GM19324 (cell line): ENCODE data around the gene CCNK.

ENCODE experiments used
- ATAC-seq: cut with Tn5 transposase; IDR thresholded peaks from one replicate; pipeline ENCODE4 v1.9.1; 2021; ENCODE audit warnings: mild to moderate bottlenecking, moderate library complexity; ENCODE audit not compliant: unreplicated experiment, low FRiP score

CCNK gene

DNA sequence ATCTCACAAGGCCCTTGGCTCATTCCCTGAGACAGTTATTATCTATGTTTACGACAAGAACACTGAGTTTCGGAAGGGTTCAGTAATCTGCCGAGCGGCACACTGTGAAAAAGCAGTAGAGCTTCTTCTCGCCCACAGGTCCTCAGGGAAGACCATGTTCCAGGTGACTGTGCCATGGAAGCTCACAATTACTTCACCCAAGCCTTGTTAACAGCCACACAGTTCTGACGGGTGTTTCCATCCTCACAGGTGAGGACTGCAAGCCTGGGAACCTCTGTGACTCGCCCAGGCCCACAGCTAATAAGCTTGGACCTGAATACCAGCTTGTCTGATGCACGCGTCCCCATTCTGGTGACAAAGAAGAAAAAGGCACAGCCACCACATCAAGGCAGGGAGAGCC lies 15.9 kb upstream of the CCNK start:
- ATAC-seq: no peak

DNA sequence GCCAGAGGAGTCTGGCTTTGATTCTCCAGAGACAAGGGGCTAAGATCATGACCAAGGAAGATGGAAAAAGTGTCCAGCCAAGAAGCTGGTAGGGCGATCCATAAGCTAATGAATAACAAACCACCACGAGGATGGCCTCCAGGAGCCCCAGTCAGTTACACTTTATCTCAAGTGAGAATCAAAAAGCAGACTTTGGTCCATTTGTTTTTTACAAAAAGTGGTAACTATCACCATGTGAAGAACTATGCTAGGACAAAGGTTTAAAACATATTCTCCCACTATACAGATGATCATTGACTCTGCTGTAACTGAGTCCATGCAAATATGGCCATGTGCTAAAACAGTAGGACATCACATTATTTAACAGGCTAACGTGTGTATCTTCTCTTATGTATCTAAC lies 14.5 kb upstream of the CCNK start:
- no peak for ATAC-seq

DNA sequence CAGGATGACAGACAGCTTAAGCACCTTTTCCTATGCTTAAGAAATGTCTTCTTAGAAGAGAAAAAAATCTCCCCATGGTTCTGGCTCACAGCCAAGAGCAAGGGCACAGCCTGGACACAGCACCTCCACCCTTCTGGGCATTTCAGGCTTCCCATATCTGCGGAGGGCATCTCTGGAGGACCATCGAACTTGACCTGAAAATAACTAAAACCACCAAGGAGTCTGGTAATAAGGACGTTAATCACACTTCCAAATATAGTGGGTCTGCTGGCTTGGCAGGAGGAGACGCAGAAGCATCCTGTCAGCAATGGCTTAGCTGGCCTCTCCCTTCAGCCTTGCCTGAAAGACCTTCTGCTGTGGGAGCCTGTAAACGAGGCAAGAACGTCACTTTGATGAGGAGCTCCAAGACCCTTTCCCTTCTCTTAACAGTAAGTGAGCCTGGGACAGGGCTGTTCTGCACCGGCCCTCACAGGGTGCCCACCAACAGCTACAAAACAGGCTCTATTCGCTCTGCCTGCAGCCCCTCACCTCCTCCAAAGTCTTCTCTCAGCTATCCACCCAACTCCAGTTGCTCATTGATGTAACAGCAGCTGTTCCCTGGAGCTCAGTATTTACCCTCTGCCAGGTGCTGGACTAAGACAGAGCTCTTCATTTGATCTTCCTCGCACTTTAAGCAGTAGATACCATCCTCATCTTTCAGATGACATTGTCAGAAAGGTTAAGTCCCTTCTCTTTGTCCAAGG lies 13.7 kb upstream of the CCNK start:
- ATAC-seq: no peak

DNA sequence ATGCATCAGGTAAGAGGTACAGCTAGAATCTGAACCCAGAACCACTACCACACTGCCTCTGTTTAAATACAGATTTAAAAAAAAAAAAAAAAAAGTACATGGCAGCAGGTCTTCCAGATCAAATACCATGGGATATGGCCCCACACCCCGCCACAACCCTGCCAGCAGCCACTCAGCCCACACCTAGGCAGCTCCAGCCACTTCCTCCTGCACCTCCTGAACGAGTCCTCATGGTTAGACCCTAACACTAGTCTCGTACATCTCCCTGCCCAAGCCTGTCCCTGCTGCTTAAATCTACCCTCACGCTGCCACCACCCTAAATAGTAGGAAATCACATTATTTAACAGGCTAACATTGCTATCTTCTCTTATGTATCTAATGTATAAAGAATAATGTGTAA lies 13.1 kb upstream of the CCNK start:
- ATAC-seq: no peak

DNA sequence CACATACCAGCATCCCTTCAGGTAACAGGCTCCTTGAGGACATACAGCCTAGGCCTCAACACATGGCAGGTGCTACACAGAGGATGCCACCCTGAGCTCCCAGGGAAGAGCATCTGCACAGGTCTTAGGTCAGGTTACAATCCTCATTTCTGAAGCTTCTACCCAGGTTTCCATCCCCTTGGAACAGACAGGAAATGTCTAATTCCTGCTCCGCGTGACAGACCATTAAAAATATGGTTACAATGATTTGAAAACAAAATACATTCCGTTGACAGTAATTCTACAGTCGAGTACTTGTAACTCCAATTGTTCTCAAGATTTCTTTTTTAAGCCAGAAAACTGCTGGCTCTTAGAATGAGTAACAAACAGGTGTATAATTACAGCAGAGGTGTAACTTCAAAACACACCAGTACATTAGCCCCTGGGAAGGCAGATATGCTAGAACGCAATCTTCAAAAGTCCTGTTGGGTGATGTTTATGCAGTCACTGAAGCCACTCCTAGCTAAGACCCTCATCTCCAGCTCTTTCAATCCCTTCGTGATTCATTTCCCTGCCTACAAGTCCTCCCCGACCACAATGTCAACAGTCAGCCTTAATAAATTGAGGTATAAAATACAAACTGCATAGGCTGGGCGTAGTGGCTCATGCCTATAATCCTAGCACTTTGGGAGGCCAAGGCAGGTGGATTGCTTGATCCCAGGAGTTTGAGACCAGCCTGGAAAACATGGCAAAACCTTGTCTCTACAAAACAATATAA lies 12.2 kb upstream of the CCNK start:
- ATAC-seq: no peak

DNA sequence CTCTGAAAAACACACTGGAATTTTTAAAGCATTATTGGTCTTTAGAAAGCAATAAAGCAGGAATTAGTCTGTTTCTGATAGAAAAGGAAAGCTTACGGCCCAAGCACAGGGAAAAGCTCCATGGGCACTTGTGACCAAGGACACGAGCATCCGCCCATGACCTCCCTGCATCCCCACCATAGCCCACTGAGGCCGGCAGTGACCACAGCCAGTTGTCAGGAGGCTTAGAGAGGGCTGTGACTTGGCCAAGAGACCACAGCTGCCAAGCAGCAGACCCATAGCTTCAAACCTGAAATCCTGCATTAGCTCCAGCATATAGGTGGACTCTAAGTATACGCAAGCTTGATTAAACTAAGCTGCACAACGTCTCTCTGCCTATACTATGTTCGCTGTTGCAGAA lies 9.5 kb upstream of the CCNK start:
- no peak for ATAC-seq

DNA sequence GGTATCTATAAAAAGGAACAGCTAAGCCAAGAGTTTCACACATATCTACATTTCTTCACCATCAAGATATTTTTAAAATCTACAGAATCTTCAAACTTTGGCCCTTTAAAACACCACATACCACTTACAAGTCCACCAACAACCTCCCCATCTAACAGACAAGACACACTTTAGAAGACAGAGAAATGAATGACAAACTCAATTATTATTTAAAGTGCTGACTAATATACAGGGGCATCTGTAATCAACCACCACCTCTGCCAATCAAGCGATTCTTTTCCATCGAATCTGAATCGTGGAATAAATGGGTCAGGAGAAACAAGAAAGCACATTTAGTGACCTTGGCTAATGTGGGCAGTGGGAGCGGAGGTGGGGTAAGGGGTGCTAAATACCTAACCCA lies 8.3 kb upstream of the CCNK start:
- no peak for ATAC-seq

DNA sequence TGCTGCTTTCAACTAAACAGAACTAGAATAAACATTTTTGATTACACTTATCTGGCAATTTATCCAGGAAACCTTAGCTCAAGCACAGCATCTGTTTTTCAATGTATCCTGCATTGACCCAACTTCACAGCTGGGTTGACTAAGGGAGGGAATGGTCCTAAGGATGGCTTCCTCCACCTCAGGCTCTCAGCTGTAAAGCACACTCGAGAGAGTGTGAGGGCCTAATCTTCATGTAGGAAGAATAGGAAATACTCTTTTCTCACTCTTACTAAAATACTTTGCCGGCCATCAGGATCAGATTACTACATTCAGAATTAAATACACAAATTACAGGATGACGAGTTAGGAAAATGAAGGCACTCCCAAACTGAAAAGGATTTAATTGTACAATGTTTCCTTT lies 7.8 kb upstream of the CCNK start:
- no peak for ATAC-seq

DNA sequence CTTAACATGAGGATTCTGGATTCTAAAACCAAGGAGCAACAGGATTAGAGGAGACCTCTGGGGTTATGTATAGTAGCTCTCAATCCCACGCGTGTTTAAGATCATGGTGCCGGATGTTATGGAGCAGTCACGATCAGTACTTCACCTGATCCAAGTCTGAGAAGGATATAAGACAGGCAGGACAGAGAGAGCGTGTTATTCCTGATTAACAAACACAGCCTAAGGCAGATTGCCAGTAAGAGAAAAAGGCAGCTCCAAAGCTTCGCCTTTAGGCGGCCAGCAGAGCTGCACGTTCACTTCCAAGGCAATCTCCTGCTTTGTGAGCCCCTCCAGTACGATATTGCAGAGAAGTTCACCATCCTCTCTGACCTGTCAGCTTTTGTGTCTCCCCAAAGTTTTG lies 6.0 kb upstream of the CCNK start:
- no peak for ATAC-seq

DNA sequence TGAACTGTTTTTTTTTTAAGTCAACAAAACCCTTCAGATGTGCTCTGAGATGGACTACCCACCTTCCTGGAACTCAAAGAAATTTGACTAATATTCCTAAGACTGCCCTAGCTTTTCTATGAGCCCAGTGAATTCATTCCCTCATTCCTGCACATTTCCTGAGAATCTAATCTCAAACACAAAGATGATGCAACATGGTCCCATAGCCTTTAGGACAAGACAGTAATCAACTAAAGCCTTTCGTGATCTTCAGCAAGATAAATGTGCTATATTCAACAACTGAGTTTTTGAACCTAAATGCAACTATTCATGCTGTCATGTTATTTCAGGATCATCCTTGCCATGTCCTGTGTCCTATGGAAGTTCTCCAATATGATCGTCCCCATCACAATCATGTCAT lies 5.5 kb upstream of the CCNK start:
- no peak for ATAC-seq

DNA sequence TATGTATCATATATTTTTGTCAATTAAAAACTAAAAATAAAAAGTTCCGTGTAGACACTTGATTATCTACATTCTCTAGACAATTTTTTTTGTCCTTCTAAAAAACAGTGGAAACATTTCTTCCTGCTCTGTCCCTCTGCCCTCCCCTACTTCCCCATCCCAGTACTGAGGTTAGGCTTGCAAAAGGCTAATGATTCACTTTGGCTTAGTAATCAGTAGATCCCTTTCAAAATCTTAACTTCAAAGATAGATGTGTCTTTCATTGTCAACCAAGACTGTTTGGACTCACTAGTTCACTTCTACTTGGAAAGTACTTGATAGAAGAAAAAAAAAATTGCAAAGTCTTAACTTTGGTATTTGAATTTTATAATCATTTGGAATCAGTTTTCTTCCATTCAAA lies 4.3 kb upstream of the CCNK start:
- ATAC-seq: no peak

DNA sequence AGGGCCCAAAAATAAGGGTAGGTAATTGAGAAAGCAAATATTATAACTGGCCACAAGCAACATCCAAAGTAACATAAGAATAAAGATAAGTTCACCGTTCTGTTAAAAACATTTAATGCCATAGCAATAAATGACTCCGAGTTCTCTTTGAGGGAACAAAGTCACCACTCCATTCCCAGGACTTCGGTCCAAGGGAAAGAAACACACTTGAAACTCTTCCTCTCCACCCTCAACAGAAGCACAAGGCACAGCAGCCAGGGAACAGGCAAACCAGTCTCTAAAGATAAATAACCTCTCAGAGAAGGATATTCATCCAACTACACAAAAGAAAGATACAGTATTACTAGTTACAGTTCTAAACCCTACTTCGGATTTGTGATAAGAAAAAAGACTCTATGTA lies 3.1 kb upstream of the CCNK start:
- no peak for ATAC-seq

DNA sequence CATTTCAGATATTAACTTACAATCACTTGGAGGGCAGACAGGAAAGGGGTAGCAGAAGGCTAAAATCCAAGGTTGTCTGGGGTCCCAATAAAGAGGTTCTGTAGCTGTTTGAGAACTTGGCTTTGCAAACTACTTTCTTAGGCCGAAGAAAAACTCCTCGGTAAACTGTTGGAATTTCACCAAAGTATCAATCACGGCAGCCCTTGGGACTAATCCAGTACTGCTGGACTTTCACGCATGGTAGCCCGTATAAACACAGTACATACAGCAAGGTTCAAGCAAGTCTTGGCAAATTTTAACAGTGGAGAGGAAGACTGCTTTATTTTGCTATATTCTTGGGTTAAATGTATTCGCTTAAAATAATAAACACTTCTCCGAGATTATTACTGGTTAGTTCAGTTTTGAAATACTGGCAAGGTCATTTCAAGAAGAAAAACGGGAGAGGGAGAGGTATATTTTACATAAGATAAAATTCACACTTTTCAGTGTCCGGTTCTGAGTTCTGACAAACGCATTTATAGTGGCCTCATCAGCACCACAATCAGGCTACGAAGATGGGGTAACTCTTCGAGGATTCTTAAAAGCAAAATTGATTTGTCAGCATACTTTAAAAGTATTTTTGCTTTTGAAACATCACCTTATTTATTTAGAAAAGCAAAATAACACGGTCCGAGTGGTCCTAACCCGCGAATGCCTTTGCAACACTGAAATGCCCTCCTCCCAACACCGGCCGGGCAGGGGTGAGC lies 1.9 kb upstream of the CCNK start:
- ATAC-seq: no peak

DNA sequence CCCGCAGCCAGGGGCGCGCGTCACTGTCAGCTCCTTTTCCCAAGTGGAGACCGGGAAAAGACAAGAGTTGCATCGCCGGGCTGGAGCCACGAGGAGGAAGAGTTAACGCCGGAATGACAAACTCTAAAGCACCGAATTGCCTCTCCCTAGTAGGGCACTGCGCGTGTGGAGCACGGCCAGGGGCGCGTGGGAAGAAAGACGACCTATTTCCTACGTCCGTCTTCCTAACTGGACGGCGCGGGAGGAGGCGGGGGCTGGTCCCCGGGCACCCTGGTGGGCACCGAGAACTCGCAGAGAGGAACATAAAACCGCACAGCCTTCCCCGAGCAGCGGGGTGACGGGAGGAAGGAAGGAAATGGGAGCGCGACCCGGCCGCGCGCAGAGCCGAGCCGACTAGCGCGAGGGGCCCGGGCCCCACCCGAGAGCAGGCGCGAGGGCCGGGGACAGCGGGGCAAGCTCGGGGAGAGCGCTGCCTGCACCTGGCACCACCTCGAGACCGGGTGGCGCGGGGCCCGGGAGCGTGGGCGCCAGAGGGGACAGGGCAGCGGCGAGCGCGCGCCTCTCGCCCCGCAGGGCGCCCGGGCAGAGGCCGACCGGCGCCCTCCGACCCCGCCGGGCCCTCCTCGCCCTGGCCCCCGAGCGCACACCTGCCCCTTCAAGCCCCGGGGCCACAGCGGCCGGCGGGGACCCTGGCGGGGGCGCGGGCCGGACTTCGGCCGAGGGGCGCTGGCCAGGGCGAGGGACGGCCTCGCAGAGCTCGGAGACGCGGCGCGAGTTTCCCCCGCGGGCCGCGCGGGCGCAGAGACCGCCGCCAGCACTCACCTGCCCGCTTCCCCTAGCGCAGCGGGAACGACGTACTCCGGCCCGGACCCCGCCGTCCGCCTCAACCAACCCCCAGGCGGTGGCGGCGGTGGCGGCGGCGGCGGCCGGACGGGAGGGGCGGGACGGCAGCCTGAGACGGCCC lies 1.0 kb upstream of the CCNK start, which contains the start of gene SETD3:
Gene SETD3, minus strand, starts transcription at position 954 of the 964 bp plus-strand sequence. CDS start 15,054 bp downstream, outside the sequence.
- peak; percentile 5 for ATAC-seq

DNA sequence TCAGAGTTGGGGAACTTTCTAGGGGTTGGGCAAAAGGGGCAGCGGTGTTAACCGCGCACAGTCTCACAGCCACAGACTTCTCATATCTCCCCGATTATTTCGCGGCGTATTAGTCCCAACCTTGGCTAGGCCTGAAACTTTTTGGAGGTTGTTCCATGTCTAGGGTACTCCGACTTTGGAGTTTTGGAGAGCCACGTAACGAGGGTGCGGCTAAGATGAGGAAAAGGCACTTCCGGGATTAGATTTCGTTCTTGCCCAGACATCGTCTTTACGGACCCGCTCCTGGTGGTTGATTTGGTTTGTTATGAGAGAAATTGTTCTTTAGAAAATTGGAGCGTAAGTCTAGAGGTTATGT lies 513 bp downstream of the CCNK start:
- no peak for ATAC-seq

DNA sequence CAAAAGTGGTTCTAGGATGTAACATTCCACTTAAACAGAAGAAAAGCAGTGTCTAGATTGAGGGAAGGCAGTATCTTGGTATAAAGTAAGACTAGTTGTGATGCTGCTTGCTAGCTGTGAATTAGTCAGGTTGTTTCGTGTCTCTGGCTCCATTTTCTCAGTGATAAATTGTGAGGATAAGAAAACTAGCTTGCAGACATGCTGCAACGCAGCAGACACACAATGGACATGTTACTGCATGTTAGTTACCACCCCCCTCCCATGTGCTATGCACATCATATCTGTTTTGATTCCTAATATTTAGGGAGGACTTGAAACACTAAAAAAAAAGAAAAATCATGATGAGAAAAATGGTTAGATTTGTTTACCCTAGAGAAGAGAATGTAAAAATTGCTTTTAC lies 2.9 kb downstream of the CCNK start:
- ATAC-seq: no peak

DNA sequence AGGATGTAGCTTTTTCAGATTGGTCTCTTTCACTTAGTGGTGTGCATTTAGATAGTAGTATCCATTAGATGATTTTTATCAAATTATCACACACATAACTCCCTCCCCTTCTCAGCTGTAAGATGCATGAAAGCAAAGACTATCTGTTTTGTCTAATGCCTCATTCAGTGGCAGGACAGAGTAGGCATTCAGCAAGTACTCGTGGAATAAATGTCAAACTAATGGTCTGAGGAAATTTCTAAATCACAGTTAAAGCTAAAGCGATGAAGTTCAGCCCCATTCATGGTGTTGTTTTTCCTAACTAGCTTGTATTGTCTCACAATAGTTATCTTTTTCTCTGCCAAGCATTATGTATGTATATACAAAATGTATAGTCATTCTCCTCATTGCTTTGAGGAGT lies 16.1 kb downstream of the CCNK start:
- no peak for ATAC-seq

DNA sequence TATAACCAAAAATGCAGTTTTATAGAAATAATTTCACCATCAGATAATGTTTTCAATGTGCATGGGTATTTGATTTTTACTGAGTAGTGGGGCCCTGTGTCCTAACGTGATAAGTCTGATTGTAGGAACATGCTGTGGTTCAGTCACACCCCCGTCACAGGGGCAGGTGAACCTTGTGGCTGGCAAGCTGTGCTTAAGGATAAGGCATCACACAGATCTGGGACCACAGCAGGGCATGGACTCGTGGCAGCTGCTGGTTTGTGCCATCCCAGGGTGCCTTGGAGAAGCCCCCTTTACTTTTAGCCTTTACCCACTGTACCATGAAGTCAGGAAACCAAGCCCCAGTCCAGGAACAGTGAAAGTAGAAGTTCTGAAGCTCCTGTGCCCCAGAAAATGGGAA lies 16.7 kb downstream of the CCNK start:
- ATAC-seq: no peak

DNA sequence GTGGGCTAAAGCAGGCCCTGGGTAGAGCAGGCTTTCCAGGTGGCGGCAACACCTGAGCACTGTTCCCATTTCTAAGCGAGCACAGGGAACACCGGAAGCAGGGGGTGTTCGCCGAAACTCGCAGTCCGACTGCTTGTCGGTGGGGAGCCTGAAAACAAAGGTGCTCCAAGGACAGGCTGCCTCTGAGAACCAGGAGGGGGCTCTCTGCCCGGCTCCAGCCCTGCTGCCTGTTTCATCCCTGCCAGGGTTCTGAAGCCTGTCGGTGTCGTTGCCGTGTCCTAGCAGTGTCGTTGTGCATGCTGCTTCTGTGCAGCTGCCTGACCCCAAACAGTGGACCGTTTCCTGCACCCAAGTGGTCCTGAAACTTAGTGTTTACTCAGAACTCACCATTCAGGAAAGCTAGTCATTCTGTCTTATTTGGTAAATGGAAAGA lies 21.8 kb downstream of the CCNK start:
- no peak for ATAC-seq

DNA sequence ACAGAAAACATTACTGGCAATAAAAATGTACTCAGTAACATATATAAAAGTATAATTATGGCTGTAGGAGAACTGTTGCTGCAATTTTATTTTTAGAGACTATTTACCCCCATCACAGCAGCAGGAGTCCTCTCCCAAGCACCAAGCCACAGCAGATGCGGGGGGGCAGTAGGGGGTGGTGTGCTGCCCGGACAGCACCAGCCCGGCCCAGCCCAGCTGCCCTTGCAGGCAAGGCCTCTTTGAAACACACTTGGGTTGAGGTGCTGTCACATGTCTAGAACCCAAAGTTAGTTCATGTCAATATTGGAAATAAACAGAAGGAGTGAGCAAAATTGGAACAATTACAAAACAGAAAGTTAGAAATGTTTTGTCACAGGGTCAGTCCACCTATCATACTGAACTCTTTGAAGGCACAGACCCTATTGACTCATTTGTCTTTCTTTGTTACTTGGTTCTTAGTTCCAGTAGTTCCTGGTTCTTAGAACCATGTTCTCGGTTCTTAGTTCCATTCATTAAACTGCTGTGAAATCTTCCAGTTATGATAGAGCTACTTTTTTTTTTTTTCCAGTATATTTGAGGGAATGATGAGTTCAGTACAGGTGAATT lies 22.7 kb downstream of the CCNK start:
- ATAC-seq: no peak
